Colonic mucosa (tissue), 4 donors: Measurements from ENCODE around the gene EFCAB8. TPM values are rescaled to one million over a fixed set of nuclear protein-coding genes. Genes with fewer than 3 reads are reported as not detected.

Experiments used
- DNase-seq: peaks from one replicate; pipeline ENCODE4 v3.0.0-alpha.2; 2020
- H3K27ac ChIP-seq: fragments of 200-600 bp; one replicate; pipeline ENCODE4 v1.8.0; 2021
- H3K27me3 ChIP-seq: fragments of 200-600 bp; one replicate; pipeline ENCODE4 v1.8.0; 2021
- H3K36me3 ChIP-seq: fragments of 200-600 bp; one replicate; pipeline ENCODE4 v1.8.0; 2021
- H3K4me1 ChIP-seq: fragments of 200-600 bp; one replicate; pipeline ENCODE4 v1.8.0; 2021; ENCODE audit warnings: mild to moderate bottlenecking
- H3K4me3 ChIP-seq: fragments of 200-600 bp; one replicate; pipeline ENCODE4 v1.8.0; 2021
- H3K9ac ChIP-seq, 2 donors: one replicate each; pipeline ENCODE4 v1.7.0; 2013; ENCODE audit warnings: control low read depth in 2 of 2, low read depth in 2 of 2, low read length in 2 of 2
- H3K9me3 ChIP-seq: fragments of 200-600 bp; one replicate; pipeline ENCODE4 v1.8.0; 2021
- intact Hi-C: fragments of 100-400 bp; cut with DNase I; formaldehyde crosslinking; loops from one replicate; pipeline ENCODE4 v1.14.1; 2022
- total RNA-seq, 2 donors: library from RNA; stranded (reverse); fragmentation: NEBNext Ultra II Directional in 1 of 2; extraction: Animal tissue kit (Norgen Biotek cat#: 25700) in 1 of 2; gene quantifications; one replicate each; pipeline ENCODE4 v1.2.1, GENCODE V29; 2021
- TF ChIP-seq, protein P1 (sequence below): fragments of 200-600 bp; IDR thresholded peaks from one replicate; pipeline ENCODE4 v1.8.0; 2022; ENCODE audit warnings: antibody characterized with exemption, mild to moderate bottlenecking
- donor health status: healthy.
- donor health status: DM: no; HTN: no; CAD: no.
- donor health status: DM: no; HTN: no; CAD: no.

The EFCAB8 gene
- total RNA-seq, 2 donors from 2014 or later, result 0.11 to 0.72 TPM

DNA sequence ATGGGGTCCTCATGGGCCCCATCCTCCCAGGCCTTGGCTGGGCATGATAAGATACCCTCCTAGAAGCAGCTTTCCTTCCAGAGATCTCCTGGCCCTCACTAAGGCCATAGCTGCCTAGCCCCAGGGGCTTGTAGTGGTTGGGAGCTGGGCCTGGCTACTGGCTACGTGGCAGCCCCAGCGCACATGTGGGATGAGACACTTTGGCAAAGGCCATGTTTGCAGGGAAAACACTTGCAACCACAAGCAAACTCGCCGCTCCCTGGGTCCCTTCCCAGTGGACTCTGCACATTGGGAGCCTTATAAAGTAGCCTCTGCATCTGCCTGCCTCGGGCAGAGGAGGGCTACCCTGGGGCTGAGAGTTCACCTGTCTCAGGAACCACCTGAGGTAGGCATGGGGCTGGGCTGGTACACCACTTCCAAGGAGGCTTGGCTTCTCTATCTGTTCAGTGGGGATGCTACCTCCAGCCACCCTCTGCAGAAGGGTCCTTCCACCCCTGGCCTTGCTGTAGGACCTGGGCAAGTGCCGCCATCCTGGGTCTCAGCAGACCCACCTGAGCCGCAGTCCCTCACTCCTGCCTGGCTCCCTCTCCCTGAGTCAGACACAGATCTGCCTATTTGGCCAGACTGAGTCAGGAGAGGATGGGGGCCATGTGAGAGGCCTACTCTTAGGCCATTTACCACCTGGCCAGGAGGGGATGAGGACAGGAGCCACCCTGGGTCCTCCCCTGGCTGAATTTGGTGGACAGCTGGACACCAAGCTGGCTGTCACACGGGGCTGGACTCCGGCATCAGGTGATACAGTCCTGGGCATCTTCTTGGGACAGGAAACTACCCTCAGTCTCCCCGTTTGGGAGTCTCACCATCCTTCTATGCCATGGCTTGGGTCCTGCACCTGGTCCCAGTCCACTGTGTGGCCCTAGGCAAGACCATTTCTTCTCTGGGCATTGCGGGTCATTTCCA is 148.9 kb downstream of the EFCAB8 start, which contains the start of gene BPIFB2:
Gene BPIFB2 (plus strand): TSS at position 329 of the 960 bp plus-strand sequence. CDS start 871 bp downstream, outside the sequence.
- no peaks in the 10 kb centered on the region for H3K27me3 ChIP-seq

DNA sequence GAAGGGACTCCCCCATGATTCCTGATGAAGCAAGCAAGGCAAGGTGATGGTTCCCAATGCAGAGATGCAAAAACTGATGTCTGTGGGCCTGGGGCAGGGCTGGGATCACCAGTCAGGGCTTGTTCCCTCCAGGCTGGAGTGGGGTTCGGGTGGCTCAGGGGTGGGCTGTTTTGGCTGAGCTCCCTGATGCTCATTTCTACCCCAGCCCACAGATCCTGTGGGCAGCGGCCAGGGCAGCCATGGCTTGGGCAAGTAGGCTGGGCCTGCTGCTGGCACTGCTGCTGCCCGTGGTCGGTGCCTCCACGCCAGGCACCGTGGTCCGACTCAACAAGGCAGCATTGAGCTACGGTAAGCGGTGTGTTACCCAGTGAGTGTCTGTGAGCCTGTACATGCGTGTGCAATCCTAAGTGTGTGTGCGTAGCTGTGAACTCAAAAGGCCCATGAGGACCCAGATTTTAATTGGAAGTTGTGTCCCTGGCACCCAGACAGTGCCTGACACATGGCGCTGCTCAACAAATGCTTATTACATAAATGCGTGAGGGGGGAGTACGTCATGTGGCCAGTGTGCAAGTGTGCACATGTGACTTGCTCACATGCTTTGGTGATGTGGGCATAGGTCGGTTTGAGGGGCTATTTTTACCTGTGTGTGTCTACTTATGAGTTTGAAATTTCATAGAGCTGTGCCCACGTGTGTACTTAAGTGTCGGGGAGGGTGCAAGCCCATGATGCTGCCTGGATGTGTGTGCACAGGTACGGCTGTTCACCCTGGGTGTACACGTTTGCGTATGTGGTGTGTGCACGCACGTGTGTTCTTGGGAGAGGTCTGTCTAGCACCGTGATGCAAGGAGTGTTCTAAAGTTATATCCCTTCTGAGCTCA is 149.9 kb downstream of the EFCAB8 start:
- TF ChIP-seq, protein P1, sequence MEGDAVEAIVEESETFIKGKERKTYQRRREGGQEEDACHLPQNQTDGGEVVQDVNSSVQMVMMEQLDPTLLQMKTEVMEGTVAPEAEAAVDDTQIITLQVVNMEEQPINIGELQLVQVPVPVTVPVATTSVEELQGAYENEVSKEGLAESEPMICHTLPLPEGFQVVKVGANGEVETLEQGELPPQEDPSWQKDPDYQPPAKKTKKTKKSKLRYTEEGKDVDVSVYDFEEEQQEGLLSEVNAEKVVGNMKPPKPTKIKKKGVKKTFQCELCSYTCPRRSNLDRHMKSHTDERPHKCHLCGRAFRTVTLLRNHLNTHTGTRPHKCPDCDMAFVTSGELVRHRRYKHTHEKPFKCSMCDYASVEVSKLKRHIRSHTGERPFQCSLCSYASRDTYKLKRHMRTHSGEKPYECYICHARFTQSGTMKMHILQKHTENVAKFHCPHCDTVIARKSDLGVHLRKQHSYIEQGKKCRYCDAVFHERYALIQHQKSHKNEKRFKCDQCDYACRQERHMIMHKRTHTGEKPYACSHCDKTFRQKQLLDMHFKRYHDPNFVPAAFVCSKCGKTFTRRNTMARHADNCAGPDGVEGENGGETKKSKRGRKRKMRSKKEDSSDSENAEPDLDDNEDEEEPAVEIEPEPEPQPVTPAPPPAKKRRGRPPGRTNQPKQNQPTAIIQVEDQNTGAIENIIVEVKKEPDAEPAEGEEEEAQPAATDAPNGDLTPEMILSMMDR, result no peak
- no peak overlapping the region for H3K27ac ChIP-seq
- H3K27me3 ChIP-seq, result no peaks in the 10 kb centered on the region
- intact Hi-C loops, result loop anchor here (10.0 kb wide), 1 partner anchor 214 kb away; no protein-coding TSS in a partner anchor
- H3K9me3 ChIP-seq, result no peaks in the 10 kb centered on the region
- DNase-seq, result no peak
- H3K9ac ChIP-seq, result no peak overlapping the region
- H3K4me3 ChIP-seq, result no peak overlapping the region
- H3K36me3 ChIP-seq, result no peaks in the 10 kb centered on the region
- no peaks in the 10 kb centered on the region for H3K4me1 ChIP-seq

More for the DNA sequence above, 148.9 kb downstream of the EFCAB8 start, which contains the start of gene BPIFB2:
- Histone ChIP-seq H3K4me1 (no peaks in the 10 kb centered on the region), H3K9me3 (no peaks in the 10 kb centered on the region), H3K36me3 (no peaks in the 10 kb centered on the region), H3K27ac (no peak within 1 kb of the TSS), H3K9ac (no peak within 1 kb of the TSS), H3K4me3 (no peak within 1 kb of the TSS)
- intact Hi-C loops, result loop anchor here (10.0 kb wide), 1 partner anchor 213 kb away; no protein-coding TSS in a partner anchor
- no peak for DNase-seq
- TF ChIP-seq, protein P1, result no peak

DNA sequence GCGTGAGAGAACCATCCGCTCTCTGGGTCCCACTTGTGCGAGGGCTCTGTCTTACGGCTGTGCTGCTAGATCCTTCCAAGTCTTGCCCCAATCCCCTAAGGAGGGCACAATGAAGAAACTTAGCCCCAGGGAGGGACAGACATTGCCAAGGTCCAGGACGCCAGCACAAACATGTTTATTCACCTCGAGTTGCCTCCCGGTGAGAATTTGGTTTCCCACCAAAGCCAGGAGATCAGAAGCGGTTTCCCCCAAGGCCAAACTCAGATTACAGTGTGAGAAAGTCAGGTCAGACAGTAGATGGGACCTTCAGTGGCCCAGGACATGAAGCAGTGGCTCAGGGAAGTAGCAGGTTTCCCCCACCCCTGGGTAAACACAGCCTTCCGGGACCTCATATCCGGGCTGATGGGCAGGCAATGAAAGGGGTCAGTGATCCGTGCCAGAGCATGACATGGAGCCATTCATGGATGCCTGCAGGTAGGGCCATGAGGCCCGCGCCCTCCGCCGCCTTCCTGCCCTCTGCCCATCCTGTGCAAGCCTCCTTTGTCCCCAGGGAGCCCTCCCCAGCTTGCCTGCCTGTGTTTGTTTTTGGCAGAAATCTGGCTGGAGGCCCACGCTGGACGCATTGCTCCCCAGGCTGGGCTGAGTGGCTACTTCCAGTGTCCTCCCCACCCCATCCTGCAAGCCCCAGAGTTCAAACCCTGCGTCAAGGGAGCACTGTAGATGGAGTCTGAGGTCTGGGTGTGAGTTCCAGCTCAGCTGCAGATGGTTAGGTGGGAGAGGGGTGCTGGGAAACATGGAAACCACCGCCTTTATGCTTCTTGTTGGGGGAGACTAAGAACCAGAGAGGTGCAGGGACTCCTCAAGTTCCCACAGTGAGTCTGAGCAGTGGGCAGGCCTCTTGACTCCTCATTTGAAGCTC is 150.8 kb downstream of the EFCAB8 start:
- no peak overlapping the region for H3K27ac ChIP-seq
- no peak overlapping the region for H3K4me3 ChIP-seq
- H3K9ac ChIP-seq, result no peak overlapping the region
- DNase-seq, result no peak
- no peaks in the 10 kb centered on the region for H3K9me3 ChIP-seq
- intact Hi-C loops, result loop anchor here (10.0 kb wide), 1 partner anchor 215 kb away; no protein-coding TSS in a partner anchor
- TF ChIP-seq, protein P1, result no peak
- no peaks in the 10 kb centered on the region for H3K4me1 ChIP-seq
- no peaks in the 10 kb centered on the region for H3K27me3 ChIP-seq
- no peaks in the 10 kb centered on the region for H3K36me3 ChIP-seq

DNA sequence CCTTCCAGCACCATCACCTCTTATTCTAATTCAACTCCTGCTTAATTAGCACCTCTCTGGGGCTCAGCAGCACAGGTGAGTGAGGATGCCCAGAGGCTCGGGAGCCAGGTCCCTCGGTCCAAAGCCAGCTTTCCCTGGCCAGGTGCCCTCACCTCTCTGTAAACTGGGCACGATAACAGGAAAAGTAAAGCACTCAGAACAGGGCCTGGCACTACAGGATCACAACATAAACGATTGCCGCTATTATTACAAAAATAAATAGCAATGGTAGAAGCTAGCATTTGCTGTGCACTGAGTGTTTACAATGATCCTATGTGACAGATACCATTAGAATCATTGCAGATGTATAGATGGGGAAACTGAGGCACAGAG is 151.4 kb downstream of the EFCAB8 start:
- intact Hi-C loops, result no loop called here
- H3K9ac ChIP-seq, result no peak overlapping the region
- H3K27me3 ChIP-seq, result no peaks in the 10 kb centered on the region

More for the DNA sequence above, 151.4 kb downstream of the EFCAB8 start:
- Histone ChIP-seq H3K4me3 (no peak overlapping the region), H3K4me1 (no peaks in the 10 kb centered on the region), H3K36me3 (no peaks in the 10 kb centered on the region), H3K9me3 (no peaks in the 10 kb centered on the region), H3K27ac (no peak overlapping the region)
- TF ChIP-seq, protein P1, result no peak
- no peak for DNase-seq
